Sigmoid colon (tissue), 7 donors: ENCODE data around the gene EPB41L3. TPM values are rescaled to one million over a fixed set of nuclear protein-coding genes. Genes with fewer than 3 reads are reported as not detected.

ENCODE experiments used
- DNase-seq: peaks from one replicate; pipeline ENCODE4 v3.0.0-alpha.2; 2019
- H3K27ac ChIP-seq, 4 donors: fragments of 200-600 bp; sonication (generic); one replicate each; pipeline ENCODE4 v1.5.1; 2016 to 2019; ENCODE audit warnings: mild to moderate bottlenecking in 1 of 4
- H3K27me3 ChIP-seq, 3 donors: fragments of 200-600 bp; sonication (generic); one replicate each; pipeline ENCODE4 v1.5.1; 2019; ENCODE audit warnings: mild to moderate bottlenecking in 1 of 3
- H3K36me3 ChIP-seq, 4 donors: fragments of 200-600 bp; sonication (generic); one replicate each; pipeline ENCODE4 v1.5.1; 2016 to 2019
- H3K4me1 ChIP-seq, 4 donors: fragments of 200-600 bp; sonication (generic); one replicate each; pipeline ENCODE4 v1.5.1; 2017 to 2019
- H3K4me3 ChIP-seq, 4 donors: fragments of 200-600 bp; sonication (generic); one replicate each; pipeline ENCODE4 v1.5.1; 2017 to 2019; ENCODE audit warnings: mild to moderate bottlenecking in 2 of 4, moderate library complexity in 1 of 4
- H3K9me3 ChIP-seq, 4 donors: fragments of 200-600 bp in 3 of 4; sonication (generic) in 3 of 4; one replicate each; pipeline versions ENCODE4 v1.5.1 to v1.6.1; 2013 to 2019
- EP300 ChIP-seq, 4 donors: sonication (generic); formaldehyde crosslinking; IDR thresholded peaks; one replicate each; pipeline ENCODE4 v1.6.1; 2017; ENCODE audit warnings: antibody characterized with exemption in 4 of 4
- POLR2A ChIP-seq, 2 donors: fragments of 450-650 bp; IDR thresholded peaks; one replicate each; pipeline ENCODE4 v1.6.1; 2016; ENCODE audit warnings: antibody characterized with exemption in 2 of 2, mild to moderate bottlenecking in 2 of 2, moderate library complexity in 2 of 2
- POLR2AphosphoS5 ChIP-seq, 4 donors: sonication (generic); formaldehyde crosslinking; IDR thresholded peaks; one replicate each; pipeline ENCODE4 v1.6.1; 2017; ENCODE audit warnings: antibody characterized with exemption in 4 of 4
- WGBS, 2 donors: extraction: QIAGEN DNeasy Blood & Tissue Kit; methylation state at CpG; one replicate each; pipeline ENCODE4 v1.1.7; 2013; 5-methylcytosine and 5-hydroxymethylcytosine counted together
- intact Hi-C: fragments of 100-400 bp; cut with DNase I; formaldehyde crosslinking; loops from one replicate; pipeline ENCODE4 v1.15.1; 2023
- polyA plus RNA-seq, 3 donors: library from polyadenylated mRNA; stranded (reverse); fragments of 200-250 nt; gene quantifications; one replicate each; pipeline ENCODE4 v1.2.3, GENCODE V29; 2013
- total RNA-seq, 4 donors: library from RNA; depleted of rRNA; stranded (reverse); fragments of >200 nt; gene quantifications; one replicate each; pipeline ENCODE4 v1.1.0, GENCODE V29; 2016
- TF ChIP-seq, protein P1 (sequence below), 4 experiments: fragments of 450-650 bp in 3 of 4; fragments of 200-600 bp in 1 of 4; IDR thresholded peaks; one replicate each; pipeline ENCODE4 v1.5.1; 2016 to 2019; ENCODE audit warnings: antibody characterized with exemption in 4 of 4, mild to moderate bottlenecking in 3 of 4, moderate library complexity in 2 of 4
- donor health status: healthy with polysubstance abuse.
- donor health status: Bipolar disorder and iron deficiency.
- donor health status: healthy.

Gene EPB41L3
- total and polyA plus RNA-seq, 7 donors: 26.1 to 156 (median 78.8) TPM

DNA sequence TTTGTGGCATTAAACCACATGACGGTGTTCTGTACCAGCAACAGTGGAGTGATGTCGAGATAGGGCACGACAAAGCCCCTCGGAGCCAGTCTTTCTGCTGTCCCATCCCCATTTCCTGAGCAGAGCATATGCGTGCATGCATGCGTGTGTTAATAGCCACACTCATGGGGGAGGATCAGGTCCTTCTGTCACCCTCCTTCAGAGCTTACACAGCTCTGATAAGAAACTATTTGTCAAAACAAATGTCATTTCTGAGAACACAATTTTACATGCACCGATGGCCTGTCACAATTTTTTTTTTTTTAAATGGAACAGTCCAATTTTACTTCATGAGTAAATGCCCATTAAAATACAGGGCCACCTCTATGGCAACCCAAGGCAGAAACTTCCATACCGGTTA lies 152.4 kb downstream of the EPB41L3 start:
- Histone ChIP-seq H3K36me3 (peaks cover 0 to 53% (median 6%) of the 10 kb centered on the region in 4 donors), H3K27me3 (no peaks in the 10 kb centered on the region), H3K4me3 (no peak overlapping the region), H3K9me3 (peaks cover 0 to 4% (median 0%) of the 10 kb centered on the region in 4 donors), H3K27ac (no peak overlapping the region), H3K4me1 (no peaks in the 10 kb centered on the region)
- 93 to 95% methylated on average over 8 of the region's 8 CpGs for WGBS, 2 donors
- DNase-seq: no peak
- TF ChIP-seq EP300 (IDR thresholded peaks at IDR 0.05) (no peak), POLR2AphosphoS5 (IDR thresholded peaks at IDR 0.05) (no peak), POLR2A (IDR thresholded peaks at IDR 0.05) (no peak)
- TF ChIP-seq, protein P1, sequence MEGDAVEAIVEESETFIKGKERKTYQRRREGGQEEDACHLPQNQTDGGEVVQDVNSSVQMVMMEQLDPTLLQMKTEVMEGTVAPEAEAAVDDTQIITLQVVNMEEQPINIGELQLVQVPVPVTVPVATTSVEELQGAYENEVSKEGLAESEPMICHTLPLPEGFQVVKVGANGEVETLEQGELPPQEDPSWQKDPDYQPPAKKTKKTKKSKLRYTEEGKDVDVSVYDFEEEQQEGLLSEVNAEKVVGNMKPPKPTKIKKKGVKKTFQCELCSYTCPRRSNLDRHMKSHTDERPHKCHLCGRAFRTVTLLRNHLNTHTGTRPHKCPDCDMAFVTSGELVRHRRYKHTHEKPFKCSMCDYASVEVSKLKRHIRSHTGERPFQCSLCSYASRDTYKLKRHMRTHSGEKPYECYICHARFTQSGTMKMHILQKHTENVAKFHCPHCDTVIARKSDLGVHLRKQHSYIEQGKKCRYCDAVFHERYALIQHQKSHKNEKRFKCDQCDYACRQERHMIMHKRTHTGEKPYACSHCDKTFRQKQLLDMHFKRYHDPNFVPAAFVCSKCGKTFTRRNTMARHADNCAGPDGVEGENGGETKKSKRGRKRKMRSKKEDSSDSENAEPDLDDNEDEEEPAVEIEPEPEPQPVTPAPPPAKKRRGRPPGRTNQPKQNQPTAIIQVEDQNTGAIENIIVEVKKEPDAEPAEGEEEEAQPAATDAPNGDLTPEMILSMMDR (IDR thresholded peaks at IDR 0.05): no peak
- intact Hi-C loops: no loop called here

DNA sequence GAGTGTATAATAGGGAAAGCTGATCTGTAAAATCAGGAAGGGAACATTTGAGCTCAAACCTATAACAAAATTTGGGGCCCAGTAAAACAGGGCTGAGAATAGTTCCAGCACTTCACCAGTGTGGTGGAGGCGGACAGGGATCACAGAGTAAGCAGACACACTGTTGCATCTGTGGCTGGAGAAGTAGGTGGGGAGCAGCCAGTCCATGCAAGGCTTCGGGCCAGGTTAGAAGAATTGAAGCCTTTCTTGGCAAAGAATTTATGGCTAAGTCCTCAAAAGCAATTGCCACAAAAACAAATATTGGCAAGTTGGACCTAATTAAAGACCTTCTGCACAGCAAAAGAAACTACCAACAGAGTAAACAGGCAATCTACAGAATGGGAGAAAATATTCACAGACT lies 154.4 kb downstream of the EPB41L3 start:
- peaks cover 0 to 4% (median 0%) of the 10 kb centered on the region in 4 donors for H3K9me3 ChIP-seq
- intact Hi-C loops: loop anchor here (10.0 kb wide), 1 partner anchor 85 kb away; no protein-coding TSS in a partner anchor
- WGBS, 2 donors: 51 to 75% methylated on average over 2 of the region's 2 CpGs
- H3K27me3 ChIP-seq: no peaks in the 10 kb centered on the region
- DNase-seq: no peak
- no peak for TF ChIP-seq POLR2AphosphoS5 (IDR thresholded peaks at IDR 0.05)
- peaks cover 0 to 33% (median 0%) of the 10 kb centered on the region in 4 donors for H3K36me3 ChIP-seq
- H3K4me1 ChIP-seq: no peaks in the 10 kb centered on the region
- no peak overlapping the region for H3K27ac ChIP-seq
- no peak overlapping the region for H3K4me3 ChIP-seq

DNA sequence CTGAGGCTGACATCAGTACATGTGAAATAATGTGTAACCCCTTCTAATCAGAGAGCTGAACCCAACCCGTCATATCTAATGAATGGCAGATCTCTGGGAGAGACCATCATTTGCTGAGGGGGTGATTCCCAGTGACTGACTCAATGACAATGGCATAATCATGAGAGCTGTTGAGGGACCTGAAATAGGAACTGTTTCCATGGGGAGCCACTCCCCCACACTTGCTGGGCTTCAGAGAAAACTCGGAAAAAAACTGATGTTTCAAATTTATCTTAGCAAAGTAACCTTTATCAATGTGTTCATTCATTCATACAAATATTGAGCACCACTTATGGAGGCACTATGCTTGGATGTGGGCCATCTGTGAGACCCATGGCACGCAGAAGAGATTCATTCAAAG lies 154.9 kb downstream of the EPB41L3 start:
- intact Hi-C loops: loop anchor here (10.0 kb wide), 1 partner anchor 84 kb away; no protein-coding TSS in a partner anchor
- no peaks in the 10 kb centered on the region for H3K4me1 ChIP-seq
- TF ChIP-seq, protein P1 (IDR thresholded peaks at IDR 0.05): no peak
- TF ChIP-seq POLR2AphosphoS5 (IDR thresholded peaks at IDR 0.05) (no peak), EP300 (IDR thresholded peaks at IDR 0.05) (no peak), POLR2A (IDR thresholded peaks at IDR 0.05) (no peak)
- DNase-seq: no peak
- peaks cover 0 to 4% (median 0%) of the 10 kb centered on the region in 4 donors for H3K9me3 ChIP-seq
- no peaks in the 10 kb centered on the region for H3K27me3 ChIP-seq
- H3K27ac ChIP-seq: no peak overlapping the region
- 89% methylated on average over 3 of the region's 3 CpGs for WGBS, 2 donors
- peaks cover 0 to 28% (median 0%) of the 10 kb centered on the region in 4 donors for H3K36me3 ChIP-seq
- no peak overlapping the region for H3K4me3 ChIP-seq

DNA sequence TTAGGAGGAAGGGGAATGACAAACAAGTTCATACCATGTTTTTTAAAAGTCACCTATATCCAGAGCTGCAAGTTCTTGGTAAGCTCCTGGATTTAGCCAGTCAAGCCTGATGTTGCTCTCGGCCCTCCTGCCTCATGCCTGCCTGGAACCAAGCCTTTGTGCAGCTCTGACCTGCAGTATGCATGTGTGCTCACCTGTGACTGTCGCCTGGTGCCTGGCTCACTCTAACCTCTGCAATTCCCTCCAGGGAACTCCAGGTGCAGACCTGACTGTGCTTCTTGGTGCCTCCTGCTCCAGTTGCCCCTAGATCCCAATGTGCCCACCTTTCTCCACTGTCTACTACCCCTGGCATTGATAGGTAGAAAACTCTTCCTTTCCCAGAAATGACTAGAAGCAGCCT lies 163.2 kb downstream of the EPB41L3 start:
- H3K4me1 ChIP-seq: no peaks in the 10 kb centered on the region
- intact Hi-C loops: loop anchor here (10.0 kb wide), 1 partner anchor 76 kb away; no protein-coding TSS in a partner anchor
- H3K36me3 ChIP-seq: no peaks in the 10 kb centered on the region
- WGBS, 2 donors: 57 to 72% methylated on average over 2 of the region's 2 CpGs
- H3K27me3 ChIP-seq: no peaks in the 10 kb centered on the region
- no peak for DNase-seq
- no peak overlapping the region for H3K27ac ChIP-seq
- no peak overlapping the region for H3K4me3 ChIP-seq
- no peak for TF ChIP-seq EP300 (IDR thresholded peaks at IDR 0.05)
- TF ChIP-seq POLR2A (IDR thresholded peaks at IDR 0.05): no peak
- TF ChIP-seq, protein P1 (IDR thresholded peaks at IDR 0.05): no peak
- TF ChIP-seq POLR2AphosphoS5 (IDR thresholded peaks at IDR 0.05): no peak
- no peaks in the 10 kb centered on the region for H3K9me3 ChIP-seq

DNA sequence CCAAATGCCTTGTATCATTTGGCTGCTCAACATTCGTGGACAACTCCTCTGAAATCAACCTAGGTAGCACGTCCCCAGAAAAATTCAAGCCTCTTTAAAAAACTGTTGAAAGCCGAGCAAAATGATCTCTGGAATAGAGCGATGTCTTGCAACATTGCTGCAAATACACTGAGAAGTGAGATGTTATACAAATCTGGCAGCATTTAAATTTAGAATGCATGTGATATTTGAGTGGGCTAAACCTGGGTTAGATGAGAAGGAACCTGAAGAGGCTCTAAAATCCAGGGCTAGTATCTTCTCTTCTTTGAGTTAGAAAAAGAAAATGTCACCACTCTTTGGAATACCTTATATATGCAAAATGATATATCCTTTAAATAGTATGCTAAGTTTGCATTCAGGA lies 166.8 kb downstream of the EPB41L3 start:
- intact Hi-C loops: no loop called here
- H3K9me3 ChIP-seq: no peaks in the 10 kb centered on the region
- 79 to 88% methylated on average over 4 of the region's 4 CpGs for WGBS, 2 donors
- no peaks in the 10 kb centered on the region for H3K27me3 ChIP-seq
- no peak for DNase-seq
- H3K4me3 ChIP-seq: no peak overlapping the region
- H3K27ac ChIP-seq: no peak overlapping the region
- H3K36me3 ChIP-seq: no peaks in the 10 kb centered on the region
- TF ChIP-seq POLR2A (IDR thresholded peaks at IDR 0.05) (no peak), EP300 (IDR thresholded peaks at IDR 0.05) (no peak), POLR2AphosphoS5 (IDR thresholded peaks at IDR 0.05) (no peak)
- TF ChIP-seq, protein P1 (IDR thresholded peaks at IDR 0.05): no peak
- H3K4me1 ChIP-seq: no peaks in the 10 kb centered on the region
